ENCODE data around the gene PDP2.

- TF ChIP-seq, protein P1, sequence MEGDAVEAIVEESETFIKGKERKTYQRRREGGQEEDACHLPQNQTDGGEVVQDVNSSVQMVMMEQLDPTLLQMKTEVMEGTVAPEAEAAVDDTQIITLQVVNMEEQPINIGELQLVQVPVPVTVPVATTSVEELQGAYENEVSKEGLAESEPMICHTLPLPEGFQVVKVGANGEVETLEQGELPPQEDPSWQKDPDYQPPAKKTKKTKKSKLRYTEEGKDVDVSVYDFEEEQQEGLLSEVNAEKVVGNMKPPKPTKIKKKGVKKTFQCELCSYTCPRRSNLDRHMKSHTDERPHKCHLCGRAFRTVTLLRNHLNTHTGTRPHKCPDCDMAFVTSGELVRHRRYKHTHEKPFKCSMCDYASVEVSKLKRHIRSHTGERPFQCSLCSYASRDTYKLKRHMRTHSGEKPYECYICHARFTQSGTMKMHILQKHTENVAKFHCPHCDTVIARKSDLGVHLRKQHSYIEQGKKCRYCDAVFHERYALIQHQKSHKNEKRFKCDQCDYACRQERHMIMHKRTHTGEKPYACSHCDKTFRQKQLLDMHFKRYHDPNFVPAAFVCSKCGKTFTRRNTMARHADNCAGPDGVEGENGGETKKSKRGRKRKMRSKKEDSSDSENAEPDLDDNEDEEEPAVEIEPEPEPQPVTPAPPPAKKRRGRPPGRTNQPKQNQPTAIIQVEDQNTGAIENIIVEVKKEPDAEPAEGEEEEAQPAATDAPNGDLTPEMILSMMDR (IDR thresholded peaks at IDR 0.05; ENCODE audit: low read length) = no peak
- TF ChIP-seq EZH2phosphoT487 (IDR thresholded peaks at IDR 0.05; ENCODE audit: low read length) (no peak), EZH2 (optimal IDR thresholded peaks at IDR 0.05; ENCODE audit: low read depth, low read length) (no peak)
These were observed 20.6 kb downstream of the PDP2 start for GRCh38 chr16:66900721-66901441.

All from MM.1S (cell line).